Adrenal gland (tissue), 12 donors: ENCODE results near the gene IFT25. TPM values are rescaled to one million over a fixed set of nuclear protein-coding genes. Genes with fewer than 3 reads are reported as not detected.

ENCODE experiments used
- DNase-seq, 7 donors: peaks; one replicate each; pipeline ENCODE4 v3.0.0-alpha.2; 2019 to 2020
- H3K27ac ChIP-seq, 5 donors: fragments of 200-600 bp; sonication (generic) in 4 of 5; 1 replicate in 3 of 5; 2 replicates in 2 of 5; pipeline versions ENCODE4 v1.5.1 to v1.8.0; 2016 to 2020; ENCODE audit warnings: mild to moderate bottlenecking in 1 of 5
- H3K27me3 ChIP-seq: fragments of 200-600 bp; 2 replicates; pipeline ENCODE4 v1.8.0; 2021
- H3K36me3 ChIP-seq, 2 donors: fragments of 200-600 bp; replicated peaks in 1 of 2; 1 replicate in 1 of 2; 2 replicates in 1 of 2; pipeline versions ENCODE4 v1.5.1 to v1.8.0; 2018 to 2022
- H3K4me1 ChIP-seq, 2 donors: fragments of 200-600 bp; replicated peaks in 1 of 2; 1 replicate in 1 of 2; 2 replicates in 1 of 2; pipeline versions ENCODE4 v1.5.1 to v1.8.0; 2018 to 2021
- H3K4me3 ChIP-seq, 4 donors: fragments of 200-600 bp; sonication (generic) in 3 of 4; one replicate each; pipeline ENCODE4 v1.5.1; 2016 to 2018
- H3K9me3 ChIP-seq, 3 donors: fragments of 200-600 bp; sonication (generic) in 1 of 3; replicated peaks in 1 of 3; 1 replicate in 2 of 3; 2 replicates in 1 of 3; pipeline versions ENCODE4 v1.5.1 to v1.8.0; 2016 to 2021
- CTCF ChIP-seq, 6 experiments: fragments of 450-650 bp in 4 of 6; fragments of 200-600 bp in 2 of 6; sonication (generic) in 1 of 6; IDR thresholded peaks; 1 replicate in 5 of 6; 2 replicates in 1 of 6; pipeline versions ENCODE4 v1.5.1 to v1.8.0; 2016 to 2021; ENCODE audit warnings: antibody characterized with exemption in 6 of 6, mild to moderate bottlenecking in 2 of 6, moderate library complexity in 1 of 6
- POLR2A ChIP-seq, 2 donors: fragments of 450-650 bp; IDR thresholded peaks; one replicate each; pipeline ENCODE4 v1.6.1; 2017; ENCODE audit warnings: antibody characterized with exemption in 2 of 2, mild to moderate bottlenecking in 2 of 2, moderate library complexity in 1 of 2
- WGBS, 4 donors: extraction: QIAGEN DNeasy Blood & Tissue Kit in 2 of 4; methylation state at CpG; one replicate each; pipeline versions ENCODE4 v1.1.5 to v1.1.7; 2013 to 2017; 5-methylcytosine and 5-hydroxymethylcytosine counted together
- intact Hi-C, 2 donors: fragments of 100-400 bp; cut with DNase I; formaldehyde crosslinking; loops; one replicate each; pipeline versions ENCODE4 v1.14.1 to v1.15.0; 2022 to 2023
- polyA plus RNA-seq, 3 donors: library from polyadenylated mRNA; stranded (reverse); fragments of 200-250 nt in 2 of 3; fragments of 350-450 nt in 1 of 3; fragmentation: Illumina TruSeq in 1 of 3; extraction: RNeasy Lipid Tissue Mini Kit (QIAGEN cat#74804) in 1 of 3; gene quantifications; one replicate each; pipeline ENCODE4 v1.2.3, GENCODE V29; 2013 to 2014
- total RNA-seq, 9 donors: library from RNA; depleted of rRNA in 4 of 9; stranded (reverse); fragments of >200 nt in 4 of 9; fragments of 120-200 nt in 1 of 9; fragmentation: NEBNext Ultra II Directional in 1 of 9; extraction: Animal tissue kit (Norgen Biotek cat#: 25700) in 1 of 9; gene quantifications; one replicate each; pipeline versions ENCODE4 v1.1.0 to v1.2.4, GENCODE V29; 2013 to 2023
- donor health status: healthy with polysubstance abuse.
- donor health status: Bipolar disorder and iron deficiency.
- donor health status: DM: yes; HTN: yes; CAD: no.
- donor health status: DM: no; HTN: no; CAD: no.
- donor health status: DM: no; HTN: no; CAD: no.
- donor health status: DM: yes; HTN: yes; CAD: no.

IFT25 gene
- total and polyA plus RNA-seq, 12 donors = 7.2 to 53.1 (median 29.1) TPM

- intact Hi-C loops = no loop called here
- Histone ChIP-seq H3K4me3 (no peak overlapping the region), H3K27me3 (no peaks in the 10 kb centered on the region), H3K9me3 (peaks cover 0 to 2% (median 0%) of the 10 kb centered on the region in 3 donors), H3K36me3 (peaks cover 0 to 7% of the 10 kb centered on the region in 2 donors), H3K27ac (no peak overlapping the region), H3K4me1 (no peaks in the 10 kb centered on the region)
- WGBS, 4 donors = 81 to 92% (median 85%) methylated on average over 2 of the region's 2 CpGs
- no peak for TF ChIP-seq CTCF (IDR thresholded peaks at IDR 0.05)
- DNase-seq = no peak
Measured at GRCh38 chr1:53929246-53929960, 16.1 kb downstream of the IFT25 start.

- intact Hi-C loops = no loop called here
- H3K4me1 ChIP-seq = no peaks in the 10 kb centered on the region
- no peaks in the 10 kb centered on the region for H3K27me3 ChIP-seq
- 93 to 99% (median 98%) methylated on average over 2 of the region's 2 CpGs for WGBS, 4 donors
- no peak overlapping the region for H3K27ac ChIP-seq
- no peak for DNase-seq
- H3K9me3 ChIP-seq = no peaks in the 10 kb centered on the region
- peaks cover 0 to 20% of the 10 kb centered on the region in 2 donors for H3K36me3 ChIP-seq
- TF ChIP-seq POLR2A (IDR thresholded peaks at IDR 0.05) (no peak), CTCF (IDR thresholded peaks at IDR 0.05) (no peak)
- H3K4me3 ChIP-seq = no peak overlapping the region
Measured at GRCh38 chr1:53927376-53927881, 18.1 kb downstream of the IFT25 start.

- Histone ChIP-seq H3K4me1 (peaks cover 0 to 6% of the 10 kb centered on the region in 2 donors), H3K9me3 (no peaks in the 10 kb centered on the region), H3K36me3 (peaks cover 0 to 23% of the 10 kb centered on the region in 2 donors), H3K4me3 (no peak overlapping the region), H3K27ac (no peak overlapping the region), H3K27me3 (no peaks in the 10 kb centered on the region)
- DNase-seq = no peak
- TF ChIP-seq POLR2A (IDR thresholded peaks at IDR 0.05) = no peak
- no peak for TF ChIP-seq CTCF (IDR thresholded peaks at IDR 0.05)
- intact Hi-C loops = no loop called here
- 76 to 80% (median 78%) methylated on average over 3 of the region's 3 CpGs for WGBS, 4 donors
Measured at GRCh38 chr1:53919675-53920066, 25.8 kb downstream of the IFT25 start.

- H3K36me3 ChIP-seq = peaks cover 0 to 18% of the 10 kb centered on the region in 2 donors
- 89 to 94% (median 93%) methylated on average over 5 of the region's 5 CpGs for WGBS, 4 donors
- H3K27ac ChIP-seq = no peak overlapping the region
- H3K4me1 ChIP-seq = peaks cover 0 to 6% of the 10 kb centered on the region in 2 donors
- intact Hi-C loops = no loop called here
- no peak for TF ChIP-seq POLR2A (IDR thresholded peaks at IDR 0.05)
- TF ChIP-seq CTCF (IDR thresholded peaks at IDR 0.05) = no peak
- DNase-seq = no peak
- no peaks in the 10 kb centered on the region for H3K27me3 ChIP-seq
- no peak overlapping the region for H3K4me3 ChIP-seq
- H3K9me3 ChIP-seq = no peaks in the 10 kb centered on the region
Measured at GRCh38 chr1:53918343-53918742, 27.2 kb downstream of the IFT25 start.
